Duodenal mucosa (tissue), 2 donors: ENCODE results near the gene TP53I11.
A peak's percentile ranks its signal among the peaks of the same experiment; 100 is the strongest.

Experiments used
- H3K27ac ChIP-seq: one replicate; pipeline ENCODE4 v1.7.0; 2013; ENCODE audit warnings: low read depth, low read length
- H3K27me3 ChIP-seq, 2 donors: one replicate each; pipeline ENCODE4 v1.7.0; 2013; ENCODE audit warnings: low read length in 2 of 2, control low read depth in 1 of 2; ENCODE audit not compliant: insufficient read depth in 2 of 2, control insufficient read depth in 1 of 2
- H3K36me3 ChIP-seq, 2 donors: one replicate each; pipeline ENCODE4 v1.7.0; 2013; ENCODE audit warnings: low read length in 2 of 2, control low read depth in 1 of 2; ENCODE audit not compliant: insufficient read depth in 2 of 2, control insufficient read depth in 1 of 2
- H3K4me1 ChIP-seq, 2 donors: one replicate each; pipeline ENCODE4 v1.7.0; 2013; ENCODE audit warnings: low read length in 2 of 2, control low read depth in 1 of 2; ENCODE audit not compliant: insufficient read depth in 2 of 2, control insufficient read depth in 1 of 2
- H3K4me3 ChIP-seq, 2 donors: one replicate each; pipeline ENCODE4 v1.7.0; 2013; ENCODE audit warnings: low read length in 2 of 2, low read depth in 1 of 2
- H3K9ac ChIP-seq, 2 donors: one replicate each; pipeline ENCODE4 v1.7.0; 2013; ENCODE audit warnings: low read length in 2 of 2, low read depth in 1 of 2
- H3K9me3 ChIP-seq, 2 donors: one replicate each; pipeline ENCODE4 v1.7.0; 2013; ENCODE audit warnings: low read length in 2 of 2, control low read depth in 1 of 2; ENCODE audit not compliant: control insufficient read depth in 1 of 2

The TP53I11 gene

DNA sequence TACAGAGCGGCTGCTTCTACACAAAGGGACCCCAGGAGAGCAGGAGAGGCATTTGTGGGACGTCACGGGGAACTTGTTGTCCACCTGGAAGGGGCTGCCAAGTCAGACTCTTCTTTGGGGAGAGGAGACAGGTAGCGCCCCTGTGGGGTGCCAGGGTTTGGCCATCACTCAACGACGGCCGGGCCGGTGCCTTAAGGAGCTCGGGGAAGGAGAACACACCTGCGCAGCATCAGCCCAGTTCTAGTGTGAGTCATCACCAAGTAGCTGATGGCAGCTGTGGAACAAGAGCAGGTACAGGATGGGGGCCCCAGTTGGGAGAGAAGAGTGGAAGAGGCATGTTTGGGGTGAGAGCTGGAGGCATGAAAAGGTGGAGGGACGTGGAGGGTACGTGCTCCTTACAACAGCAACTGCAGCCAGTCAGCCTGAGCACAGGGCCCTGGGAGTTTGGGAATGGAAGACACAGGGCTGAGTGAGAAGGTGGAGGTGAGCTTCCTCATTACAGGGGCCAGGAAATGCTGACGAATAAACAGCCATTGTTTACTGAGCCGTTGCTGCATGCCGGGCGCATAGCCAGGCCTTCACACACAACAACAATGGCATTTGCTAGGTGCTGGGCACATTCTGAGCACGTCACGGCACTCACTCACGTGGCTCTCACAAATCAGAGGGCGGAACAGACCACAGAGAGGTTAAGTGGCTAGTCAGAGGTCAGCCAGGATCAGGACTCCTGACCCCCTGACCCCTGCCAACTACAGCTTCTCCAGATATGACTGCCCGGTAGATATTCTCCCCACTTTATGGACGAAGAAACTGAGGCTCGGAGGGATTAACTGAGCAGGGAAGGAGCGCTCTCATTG is 29.1 kb upstream of the TP53I11 start:
- no peaks in the 10 kb centered on the region for H3K9me3 ChIP-seq

GRCh38 chr11:44978961-44979331 is 28.3 kb upstream of the TP53I11 start:
- Histone ChIP-seq H3K9me3 (no peaks in the 10 kb centered on the region), H3K27ac (peak overlapping the region; percentile 66), H3K4me3 (peak overlapping the region; percentile 28 to 32), H3K27me3 (no peaks in the 10 kb centered on the region), H3K9ac (peak overlapping the region; percentile 13 to 30), H3K4me1 (peaks cover 53 to 54% of the 10 kb centered on the region in 2 donors), H3K36me3 (no peaks in the 10 kb centered on the region)

More for the DNA sequence above, 29.1 kb upstream of the TP53I11 start:
- H3K4me3 ChIP-seq = peak overlapping the region; percentile 28 to 32
- peaks cover 53 to 54% of the 10 kb centered on the region in 2 donors for H3K4me1 ChIP-seq
- peak overlapping the region; percentile 60 for H3K27ac ChIP-seq
- H3K9ac ChIP-seq = peak overlapping the region; percentile 13 to 30
- H3K36me3 ChIP-seq = no peaks in the 10 kb centered on the region
- no peaks in the 10 kb centered on the region for H3K27me3 ChIP-seq

GRCh38 chr11:44978274-44978960 is 27.7 kb upstream of the TP53I11 start:
- Histone ChIP-seq H3K36me3 (no peaks in the 10 kb centered on the region), H3K27me3 (no peaks in the 10 kb centered on the region), H3K4me3 (no peak overlapping the region), H3K9ac (peak overlapping the region; percentile 13 to 30), H3K27ac (peak overlapping the region; percentile 66), H3K4me1 (peaks cover 53 to 54% of the 10 kb centered on the region in 2 donors), H3K9me3 (no peaks in the 10 kb centered on the region)

DNA sequence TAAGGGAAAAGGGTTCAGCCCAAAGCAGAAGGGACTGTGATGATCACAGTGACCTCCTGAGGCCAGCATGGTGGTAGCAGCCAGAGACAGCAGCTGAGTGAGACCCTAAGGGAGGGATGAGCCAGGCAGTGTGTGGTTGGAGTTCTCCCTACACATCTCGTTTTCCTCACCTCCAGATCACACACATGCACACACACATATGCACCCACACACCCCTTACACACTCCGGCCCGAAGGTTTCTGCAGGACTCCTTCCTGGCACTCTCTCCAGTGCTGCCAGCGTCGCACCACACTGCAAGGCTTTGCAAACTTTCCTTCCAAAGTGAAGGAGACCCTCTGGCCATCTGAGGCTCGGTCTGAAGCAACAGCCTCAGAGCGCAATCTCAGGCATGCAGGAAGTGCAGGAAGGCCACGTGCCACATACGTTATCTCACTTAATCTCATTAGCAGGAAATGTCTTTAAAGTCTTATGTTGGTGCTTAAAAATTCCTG is 26.9 kb upstream of the TP53I11 start:
- peak overlapping the region; percentile 5 to 22 for H3K9ac ChIP-seq
- no peak overlapping the region for H3K27ac ChIP-seq

GRCh38 chr11:44976576-44976975 is 25.9 kb upstream of the TP53I11 start:
- H3K9me3 ChIP-seq = no peaks in the 10 kb centered on the region
- H3K4me1 ChIP-seq = peaks cover 53 to 54% of the 10 kb centered on the region in 2 donors
- no peak overlapping the region for H3K4me3 ChIP-seq
- H3K36me3 ChIP-seq = no peaks in the 10 kb centered on the region
- no peaks in the 10 kb centered on the region for H3K27me3 ChIP-seq
- H3K9ac ChIP-seq = peak overlapping the region in 1 of 2 donors; percentile 13
- no peak overlapping the region for H3K27ac ChIP-seq

More for the DNA sequence above, 26.9 kb upstream of the TP53I11 start:
- no peaks in the 10 kb centered on the region for H3K9me3 ChIP-seq
- no peaks in the 10 kb centered on the region for H3K27me3 ChIP-seq
- no peaks in the 10 kb centered on the region for H3K36me3 ChIP-seq
- peaks cover 53 to 54% of the 10 kb centered on the region in 2 donors for H3K4me1 ChIP-seq
- H3K4me3 ChIP-seq = peak overlapping the region; percentile 39 to 44

DNA sequence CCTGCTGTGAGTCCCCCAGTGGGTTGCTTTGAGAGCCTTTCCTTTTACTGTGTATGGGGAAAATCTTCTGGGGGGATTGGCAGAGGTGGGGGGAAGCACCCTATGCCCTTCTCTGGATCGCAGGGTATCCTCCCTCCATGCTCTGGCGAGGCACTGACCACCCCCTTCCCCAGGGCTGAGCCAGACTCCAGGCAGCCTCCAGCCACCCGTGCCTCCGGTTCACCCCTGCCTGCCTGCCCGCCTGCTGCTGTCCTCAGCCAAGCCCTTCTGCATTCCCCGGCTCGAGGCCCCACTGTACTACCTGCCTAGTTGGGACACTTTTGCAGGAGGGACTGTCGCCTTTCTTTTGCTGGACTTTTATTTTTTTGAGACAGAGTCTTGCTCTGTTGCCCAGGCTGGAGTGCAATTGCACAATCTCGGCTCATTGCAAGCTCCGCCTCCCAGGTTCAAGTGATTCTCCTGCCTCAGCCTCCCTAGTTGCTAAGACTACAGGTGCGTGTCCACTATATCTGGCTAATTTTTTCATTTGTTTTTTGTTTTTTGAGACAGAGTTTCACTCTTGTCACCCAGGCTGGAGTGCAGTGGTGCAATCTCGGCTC is 23.8 kb upstream of the TP53I11 start:
- no peaks in the 10 kb centered on the region for H3K27me3 ChIP-seq
- H3K27ac ChIP-seq = no peak overlapping the region
- H3K9me3 ChIP-seq = no peaks in the 10 kb centered on the region
- no peak overlapping the region for H3K4me3 ChIP-seq
- peaks cover 50 to 51% of the 10 kb centered on the region in 2 donors for H3K4me1 ChIP-seq
- no peak overlapping the region for H3K9ac ChIP-seq
- no peaks in the 10 kb centered on the region for H3K36me3 ChIP-seq

DNA sequence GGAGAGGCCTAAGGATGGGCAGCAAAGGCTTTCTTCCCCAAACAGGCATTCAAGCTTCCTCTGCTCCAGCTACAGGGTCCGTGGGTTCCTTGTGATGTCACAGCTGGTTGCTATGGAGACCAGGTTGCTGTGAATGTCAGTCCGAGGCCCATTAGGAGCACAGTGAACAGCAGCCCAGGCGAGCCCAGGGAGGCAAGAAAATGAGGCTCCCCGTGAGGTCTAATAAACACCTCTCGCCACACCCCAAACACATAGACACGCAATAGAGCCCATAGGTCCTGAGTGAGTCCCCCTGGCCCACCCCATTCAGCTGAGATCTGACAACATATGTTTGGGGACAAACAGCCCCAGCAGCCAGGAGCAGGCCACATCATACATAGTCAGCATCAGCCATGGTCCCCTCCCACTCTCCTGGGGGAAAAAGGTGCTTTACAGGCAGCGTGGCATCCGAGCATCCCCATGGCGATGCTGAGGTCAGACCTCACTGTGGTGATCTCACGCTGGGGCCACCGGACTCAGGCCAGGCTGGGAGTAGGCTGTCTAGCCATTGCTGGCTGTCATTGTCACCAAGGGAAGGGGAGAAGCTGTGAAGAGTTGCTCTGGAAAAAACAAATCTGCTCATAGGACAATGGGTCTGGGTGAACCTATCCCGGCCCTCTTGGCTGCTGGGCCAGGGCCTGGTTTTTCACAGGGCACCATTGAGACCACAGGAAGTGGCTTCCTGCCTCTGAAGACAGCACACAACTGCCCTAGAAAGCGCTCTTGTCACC is 23.1 kb upstream of the TP53I11 start:
- Histone ChIP-seq H3K27ac (no peak overlapping the region), H3K9ac (no peak overlapping the region), H3K4me3 (no peak overlapping the region), H3K27me3 (no peaks in the 10 kb centered on the region), H3K4me1 (peaks cover 46% of the 10 kb centered on the region in 2 donors), H3K9me3 (no peaks in the 10 kb centered on the region), H3K36me3 (no peaks in the 10 kb centered on the region)

DNA sequence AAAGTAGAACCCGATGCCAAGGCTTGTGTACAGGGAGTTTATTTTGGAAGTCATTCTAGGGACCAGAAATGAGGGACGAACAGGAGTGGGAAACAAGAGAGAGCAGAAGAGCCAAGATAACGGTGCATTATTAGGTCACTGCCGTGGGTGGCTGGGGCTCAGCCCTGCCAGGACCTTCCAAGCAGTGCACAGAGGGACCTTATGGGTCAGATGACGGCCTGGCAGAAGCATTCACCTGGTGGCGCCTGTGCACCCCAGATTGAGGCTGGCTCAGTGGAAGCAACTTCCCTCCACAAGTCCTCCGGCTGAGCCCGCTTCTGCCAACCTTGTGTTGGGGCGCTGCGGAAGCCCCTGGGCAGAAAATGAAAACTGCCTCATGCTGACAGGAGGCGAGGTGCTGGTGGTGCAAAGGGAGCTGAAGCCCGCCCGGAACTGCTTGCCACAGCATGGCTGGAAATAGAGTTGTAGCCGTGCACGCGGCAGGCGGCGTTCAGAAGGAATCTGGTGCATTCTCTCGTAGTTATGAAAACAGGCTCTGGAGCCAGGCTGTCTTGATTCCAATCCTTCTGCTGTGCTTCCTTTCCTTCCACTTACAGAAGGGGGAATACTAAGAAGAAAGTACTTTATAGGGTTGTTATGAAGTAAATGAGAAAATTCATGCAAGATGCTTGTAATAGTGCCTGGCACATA is 22.2 kb upstream of the TP53I11 start:
- Histone ChIP-seq H3K4me3 (no peak overlapping the region), H3K9me3 (no peaks in the 10 kb centered on the region), H3K4me1 (peaks cover 36 to 37% of the 10 kb centered on the region in 2 donors), H3K27me3 (no peaks in the 10 kb centered on the region), H3K27ac (no peak overlapping the region), H3K36me3 (no peaks in the 10 kb centered on the region), H3K9ac (no peak overlapping the region)

DNA sequence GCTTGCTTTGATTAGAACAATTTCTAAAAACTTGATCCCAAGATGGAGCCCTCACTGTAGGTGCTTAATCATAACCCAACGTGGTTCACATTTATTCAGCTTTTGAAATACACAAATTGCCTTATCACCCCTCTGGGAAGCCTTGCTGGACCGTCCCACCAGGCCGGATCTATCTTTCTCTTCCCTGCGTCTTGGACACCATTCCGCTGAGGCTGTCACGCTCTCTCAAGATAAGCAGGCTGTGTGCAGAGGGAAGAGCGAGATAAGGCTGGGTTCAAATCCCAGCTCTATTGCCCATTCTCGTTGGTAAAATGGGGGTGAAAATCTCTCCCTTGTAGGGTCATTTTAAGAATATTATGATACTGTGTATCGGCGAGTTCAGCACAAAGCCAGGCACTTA is 20.5 kb upstream of the TP53I11 start:
- Histone ChIP-seq H3K27me3 (no peaks in the 10 kb centered on the region), H3K4me1 (peaks cover 19 to 20% of the 10 kb centered on the region in 2 donors), H3K9me3 (no peaks in the 10 kb centered on the region), H3K4me3 (no peak overlapping the region), H3K36me3 (no peaks in the 10 kb centered on the region), H3K27ac (no peak overlapping the region), H3K9ac (no peak overlapping the region)
